GM12865 (cell line): ENCODE measurements around the gene OGFOD1.

Experiments used
- DNase-seq: peaks from one replicate; pipeline ENCODE4 v3.0.0; 2010; ENCODE audit warnings: low read depth
- H3K4me3 ChIP-seq: 2 replicates; pipeline ENCODE4 v1.5.1; 2011; ENCODE audit warnings: mild to moderate bottlenecking, low read depth, low read length, control low read depth
- CTCF ChIP-seq: IDR thresholded peaks from 2 replicates; pipeline ENCODE4 v1.5.1; 2011; ENCODE audit warnings: low read length, control low read depth, low read depth, inconsistent platforms; ENCODE audit not compliant: insufficient read depth; ENCODE audit errors: missing control alignments

OGFOD1 gene

GRCh38 chr16:56426585-56426984 is 24.8 kb upstream of the OGFOD1 start:
- H3K4me3 ChIP-seq = no peak overlapping the region
- no peak for DNase-seq
- TF ChIP-seq CTCF = no peak

DNA sequence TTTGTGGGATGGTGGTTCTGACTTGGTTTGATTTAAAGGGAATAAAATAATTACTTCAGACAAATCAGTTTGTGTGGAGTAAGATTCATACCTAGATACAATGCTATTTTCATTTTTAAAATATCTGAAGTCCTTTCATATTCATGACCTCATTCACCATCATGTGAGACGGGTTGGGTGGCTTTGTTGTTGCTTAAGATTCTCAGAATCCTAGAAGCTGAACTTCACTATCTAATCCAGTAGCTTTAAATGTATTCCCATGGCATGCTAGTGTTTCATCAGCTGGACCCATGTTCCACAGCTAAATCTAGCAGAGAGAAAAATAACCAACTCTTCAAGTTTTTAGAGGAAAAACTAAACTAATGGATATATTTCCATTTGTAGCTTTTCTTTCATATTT is 23.3 kb upstream of the OGFOD1 start:
- TF ChIP-seq CTCF = no peak
- H3K4me3 ChIP-seq = no peak overlapping the region
- DNase-seq = no peak

- no peak overlapping the region for H3K4me3 ChIP-seq
- no peak for TF ChIP-seq CTCF
- no peak for DNase-seq
Measured at GRCh38 chr16:56436258-56436657, 15.1 kb upstream of the OGFOD1 start.

- no peak overlapping the region for H3K4me3 ChIP-seq
- DNase-seq = no peak
- no peak for TF ChIP-seq CTCF
Measured at GRCh38 chr16:56438038-56438437, 13.3 kb upstream of the OGFOD1 start.

GRCh38 chr16:56447286-56447685 is 4.1 kb upstream of the OGFOD1 start:
- H3K4me3 ChIP-seq = no peak overlapping the region
- TF ChIP-seq CTCF = no peak
- DNase-seq = no peak

DNA sequence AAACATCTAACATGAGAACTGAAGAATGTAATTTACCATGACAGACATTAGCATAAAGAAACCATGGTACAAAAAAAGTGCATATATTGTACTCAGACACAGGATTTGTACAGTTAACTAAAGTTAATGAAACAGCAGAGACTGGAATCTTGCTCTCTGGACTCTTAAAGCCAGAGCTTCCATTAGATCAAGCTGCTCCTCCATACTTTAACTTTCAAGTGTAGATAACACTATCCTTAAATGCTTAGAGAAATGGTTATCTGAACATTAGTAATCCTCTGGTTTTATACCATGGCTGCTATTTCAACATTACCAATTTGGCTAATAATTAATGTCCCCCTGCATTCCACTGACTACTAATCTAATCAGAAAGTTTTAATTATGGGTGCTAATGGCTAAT is 3.3 kb upstream of the OGFOD1 start:
- no peak for DNase-seq
- H3K4me3 ChIP-seq = no peak overlapping the region
- TF ChIP-seq CTCF = no peak

DNA sequence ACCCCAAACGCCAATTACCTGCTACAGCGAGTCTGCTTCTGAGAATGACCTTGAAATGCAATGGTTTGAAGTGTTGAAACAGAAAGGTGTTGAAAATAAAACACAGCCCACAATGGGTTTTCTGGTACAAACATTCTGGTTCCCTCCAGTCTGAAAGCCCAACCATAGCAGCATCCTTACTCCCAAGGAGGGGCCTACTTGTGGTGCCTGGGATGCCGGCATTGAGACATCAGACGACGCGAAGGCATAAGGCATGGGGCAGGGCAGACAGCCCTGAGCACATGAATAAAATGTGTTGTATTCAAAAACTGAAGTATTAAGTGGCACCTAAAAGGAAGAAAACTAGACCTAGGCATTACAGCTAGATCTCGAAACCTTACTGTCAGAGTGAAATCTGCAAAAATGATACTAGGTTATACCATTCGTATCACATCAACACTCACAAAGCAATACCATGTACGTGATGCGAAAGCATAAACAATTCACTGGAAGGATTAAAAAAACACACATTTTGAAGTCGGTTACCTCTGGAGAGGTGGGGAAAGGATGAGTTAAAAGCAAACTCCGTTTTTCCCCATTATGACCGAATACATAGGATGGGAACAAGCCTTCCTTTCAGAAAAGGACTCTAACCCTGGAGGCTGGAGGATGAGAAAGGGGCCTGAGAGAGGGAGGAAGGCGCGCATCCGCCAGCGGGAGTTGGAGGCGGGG is 924 bp upstream of the OGFOD1 start:
- H3K4me3 ChIP-seq = peak overlapping the region; percentile 99
- no peak for TF ChIP-seq CTCF
- peak; percentile 16 for DNase-seq
